ENCODE measurements around the gene NDUFS6. TPM values are rescaled to one million over a fixed set of nuclear protein-coding genes. Genes with fewer than 3 reads are reported as not detected.
"Not testable (repeated sequence)": the region's sequence is repeated elsewhere in the genome, so short reads cannot be mapped to it uniquely, and the experiment has no call there.

NDUFS6 gene
- total RNA-seq, 1 donor from 2014 or later = 40.3 TPM

DNA sequence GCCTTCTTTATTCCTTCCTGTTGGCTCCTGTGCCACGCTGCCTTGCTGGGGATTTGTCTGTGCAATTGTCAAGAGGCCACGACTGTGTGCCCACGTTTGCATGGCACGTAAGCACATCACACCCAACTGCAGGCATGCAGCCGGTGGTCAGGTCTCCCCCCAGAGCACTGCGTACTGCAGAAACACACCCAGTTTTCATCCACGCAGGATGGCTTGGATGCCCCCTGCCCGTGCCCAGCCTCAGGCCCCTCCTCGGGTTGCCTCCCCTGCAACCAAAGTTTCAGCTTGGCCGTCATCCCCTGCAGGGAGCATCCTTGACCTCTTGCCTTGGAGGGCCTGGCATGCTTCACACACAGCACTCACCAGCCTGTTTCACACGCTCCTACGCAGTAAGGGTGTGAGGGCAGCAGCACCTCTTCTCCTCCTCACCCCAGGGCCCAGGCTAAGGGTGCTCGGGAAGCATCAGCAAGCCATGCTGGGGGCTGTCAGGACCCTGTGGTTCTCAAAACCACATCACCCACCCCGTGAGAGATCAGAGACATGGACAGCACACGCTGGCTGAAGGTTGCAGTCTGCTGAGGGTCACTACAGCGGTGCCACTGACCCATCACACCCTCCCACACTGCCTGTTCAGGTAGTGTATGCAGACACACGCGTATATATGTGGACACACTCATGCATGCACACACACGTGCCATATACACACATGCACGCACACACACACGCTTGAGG lies 4.7 kb upstream of the NDUFS6 start:
- peaks cover 14% of the 10 kb centered on the region for H3K9me3 Mint-ChIP-seq (ENCODE audit: unreplicated experiment)
- H3K27ac Mint-ChIP-seq (ENCODE audit: unreplicated experiment) = no peak overlapping the region

DNA sequence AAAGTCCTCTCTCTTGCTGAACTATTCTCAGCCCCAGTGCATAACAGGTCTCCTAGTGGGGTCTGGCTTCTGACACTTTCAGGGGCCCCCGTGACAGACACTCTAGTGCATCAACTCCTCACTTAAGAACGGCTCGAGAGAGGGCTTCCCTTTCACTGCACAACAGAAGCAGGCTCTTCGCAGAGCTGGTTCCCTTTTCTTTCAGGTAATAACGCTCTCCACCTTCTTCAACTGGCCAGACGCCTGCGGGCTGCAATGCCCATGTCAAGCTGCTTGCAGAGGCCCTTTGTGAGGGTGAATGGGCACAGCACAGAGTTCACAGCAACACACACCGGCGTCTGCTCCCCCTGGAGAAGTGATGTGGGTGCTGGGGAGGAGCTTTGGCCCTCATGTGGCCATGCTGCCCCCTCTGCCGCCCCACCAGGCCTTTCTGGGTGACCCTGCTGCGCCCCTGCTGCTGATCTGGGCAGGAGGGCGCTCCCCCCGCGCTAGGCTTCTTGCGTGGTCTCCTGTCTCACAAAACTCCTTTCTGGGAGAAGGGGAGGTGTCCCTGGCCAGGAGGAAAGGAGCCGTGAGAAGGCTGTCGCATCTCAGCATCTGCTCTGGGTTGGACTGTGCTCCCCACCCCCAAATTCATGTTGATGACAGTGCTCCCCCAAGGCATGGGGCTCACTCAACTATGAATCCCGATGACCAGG lies 4.0 kb upstream of the NDUFS6 start:
- H3K9me3 Mint-ChIP-seq (ENCODE audit: unreplicated experiment) = peaks cover 14% of the 10 kb centered on the region
- TF ChIP-seq, protein P1, sequence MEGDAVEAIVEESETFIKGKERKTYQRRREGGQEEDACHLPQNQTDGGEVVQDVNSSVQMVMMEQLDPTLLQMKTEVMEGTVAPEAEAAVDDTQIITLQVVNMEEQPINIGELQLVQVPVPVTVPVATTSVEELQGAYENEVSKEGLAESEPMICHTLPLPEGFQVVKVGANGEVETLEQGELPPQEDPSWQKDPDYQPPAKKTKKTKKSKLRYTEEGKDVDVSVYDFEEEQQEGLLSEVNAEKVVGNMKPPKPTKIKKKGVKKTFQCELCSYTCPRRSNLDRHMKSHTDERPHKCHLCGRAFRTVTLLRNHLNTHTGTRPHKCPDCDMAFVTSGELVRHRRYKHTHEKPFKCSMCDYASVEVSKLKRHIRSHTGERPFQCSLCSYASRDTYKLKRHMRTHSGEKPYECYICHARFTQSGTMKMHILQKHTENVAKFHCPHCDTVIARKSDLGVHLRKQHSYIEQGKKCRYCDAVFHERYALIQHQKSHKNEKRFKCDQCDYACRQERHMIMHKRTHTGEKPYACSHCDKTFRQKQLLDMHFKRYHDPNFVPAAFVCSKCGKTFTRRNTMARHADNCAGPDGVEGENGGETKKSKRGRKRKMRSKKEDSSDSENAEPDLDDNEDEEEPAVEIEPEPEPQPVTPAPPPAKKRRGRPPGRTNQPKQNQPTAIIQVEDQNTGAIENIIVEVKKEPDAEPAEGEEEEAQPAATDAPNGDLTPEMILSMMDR (IDR thresholded peaks at IDR 0.05; ENCODE audit: partially characterized antibody, unreplicated experiment) = no peak
- H3K27me3 Mint-ChIP-seq (ENCODE audit: unreplicated experiment) = peaks cover 5% of the 10 kb centered on the region
- H3K4me1 Mint-ChIP-seq (ENCODE audit: low read depth, unreplicated experiment) = peaks cover 11% of the 10 kb centered on the region
- no peaks in the 10 kb centered on the region for H3K36me3 Mint-ChIP-seq (ENCODE audit: unreplicated experiment)
- no peak overlapping the region for H3K4me3 Mint-ChIP-seq (ENCODE audit: unreplicated experiment)
- DNase-seq = no peak
- no peak overlapping the region for H3K27ac Mint-ChIP-seq (ENCODE audit: unreplicated experiment)

More for the DNA sequence above, 4.7 kb upstream of the NDUFS6 start:
- DNase-seq = no peak
- no peak overlapping the region for H3K4me3 Mint-ChIP-seq (ENCODE audit: unreplicated experiment)
- H3K36me3 Mint-ChIP-seq (ENCODE audit: unreplicated experiment) = no peaks in the 10 kb centered on the region
- TF ChIP-seq, protein P1 (IDR thresholded peaks at IDR 0.05; ENCODE audit: partially characterized antibody, unreplicated experiment) = no peak
- peaks cover 11% of the 10 kb centered on the region for H3K4me1 Mint-ChIP-seq (ENCODE audit: low read depth, unreplicated experiment)
- peaks cover 5% of the 10 kb centered on the region for H3K27me3 Mint-ChIP-seq (ENCODE audit: unreplicated experiment)

DNA sequence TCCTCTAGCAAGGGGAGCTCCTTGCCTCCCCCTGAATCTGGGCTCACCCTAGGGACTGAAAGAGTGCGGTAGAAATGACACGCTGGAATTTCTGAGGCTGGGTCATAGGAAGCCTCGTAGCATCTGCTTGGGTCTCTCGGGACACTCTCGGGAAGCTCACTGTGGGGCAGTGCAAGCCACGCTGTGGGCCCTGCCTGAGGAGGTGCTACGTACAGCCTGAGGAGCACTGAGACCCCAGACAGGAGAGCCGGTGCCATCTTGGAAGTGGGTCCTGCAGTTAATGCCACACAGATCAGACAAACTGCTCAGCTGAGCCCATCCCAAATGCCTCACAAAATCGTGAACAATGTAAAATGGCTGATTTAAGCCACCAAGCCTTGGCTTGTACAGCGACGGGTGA lies 3.4 kb upstream of the NDUFS6 start:
- Mint-ChIP-seq H3K9me3 (ENCODE audit: unreplicated experiment) (peaks cover 14% of the 10 kb centered on the region), H3K27ac (ENCODE audit: unreplicated experiment) (no peak overlapping the region), H3K4me3 (ENCODE audit: unreplicated experiment) (no peak overlapping the region), H3K36me3 (ENCODE audit: unreplicated experiment) (no peaks in the 10 kb centered on the region), H3K27me3 (ENCODE audit: unreplicated experiment) (peaks cover 5% of the 10 kb centered on the region), H3K4me1 (ENCODE audit: low read depth, unreplicated experiment) (peaks cover 11% of the 10 kb centered on the region)
- TF ChIP-seq, protein P1 (IDR thresholded peaks at IDR 0.05; ENCODE audit: partially characterized antibody, unreplicated experiment) = no peak
- no peak for DNase-seq

DNA sequence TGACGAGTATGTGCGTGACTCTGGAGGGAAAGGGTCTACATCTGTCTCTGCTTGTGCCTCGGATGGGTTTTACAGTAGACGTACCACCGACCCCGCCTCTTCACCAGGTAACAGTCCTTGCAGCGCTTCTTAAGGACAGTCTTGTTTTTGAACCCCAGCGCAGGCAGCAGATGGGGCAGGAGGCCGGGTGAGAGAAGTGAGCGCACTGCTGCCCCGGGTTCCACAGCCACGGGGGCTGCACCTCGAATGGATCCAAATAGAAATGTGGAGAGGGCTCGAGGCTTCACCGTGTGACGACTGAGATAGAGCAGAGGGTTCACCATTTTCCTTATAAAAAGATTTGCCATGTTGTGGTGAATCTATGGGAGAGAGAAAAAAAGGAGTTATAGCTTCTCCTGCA lies 2.6 kb upstream of the NDUFS6 start:
- peaks cover 11% of the 10 kb centered on the region for H3K4me1 Mint-ChIP-seq (ENCODE audit: low read depth, unreplicated experiment)
- H3K27me3 Mint-ChIP-seq (ENCODE audit: unreplicated experiment) = not testable (repeated sequence)

DNA sequence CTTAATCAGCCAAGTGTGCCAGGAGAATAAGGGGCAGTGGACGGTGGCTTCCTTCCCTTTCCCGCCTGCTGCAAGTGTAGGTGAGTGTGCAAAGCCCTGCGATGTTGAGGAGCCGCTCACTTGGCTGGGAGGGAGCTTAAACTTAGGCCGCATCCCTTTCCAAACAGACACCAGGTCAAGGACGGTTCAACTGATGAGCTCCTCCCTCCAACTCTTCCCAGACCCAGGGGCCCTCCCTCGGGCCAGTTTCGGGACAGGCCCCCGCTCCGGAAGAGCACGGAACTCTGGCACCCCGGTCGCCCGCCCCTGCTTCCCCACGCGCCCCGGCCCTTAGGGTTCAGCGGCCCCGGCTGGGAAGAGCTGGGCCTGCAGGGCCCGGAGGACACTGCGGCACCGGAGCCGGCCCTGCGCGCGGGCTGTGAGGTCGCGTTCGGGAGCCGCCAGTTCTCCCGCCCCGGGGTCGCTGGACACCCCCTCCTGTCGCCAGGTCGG lies 2.1 kb upstream of the NDUFS6 start:
- TF ChIP-seq, protein P1 (IDR thresholded peaks at IDR 0.05; ENCODE audit: partially characterized antibody, unreplicated experiment) = no peak
- H3K27me3 Mint-ChIP-seq (ENCODE audit: unreplicated experiment) = peaks cover 5% of the 10 kb centered on the region
- H3K4me3 Mint-ChIP-seq (ENCODE audit: unreplicated experiment) = peak overlapping the region; percentile 85
- no peaks in the 10 kb centered on the region for H3K36me3 Mint-ChIP-seq (ENCODE audit: unreplicated experiment)
- peaks cover 11% of the 10 kb centered on the region for H3K4me1 Mint-ChIP-seq (ENCODE audit: low read depth, unreplicated experiment)
- peaks cover 13% of the 10 kb centered on the region for H3K9me3 Mint-ChIP-seq (ENCODE audit: unreplicated experiment)
- DNase-seq = peak; percentile 43
- H3K27ac Mint-ChIP-seq (ENCODE audit: unreplicated experiment) = no peak overlapping the region

More for the DNA sequence above, 2.6 kb upstream of the NDUFS6 start:
- not testable (repeated sequence) for H3K36me3 Mint-ChIP-seq (ENCODE audit: unreplicated experiment); H3K27ac Mint-ChIP-seq (ENCODE audit: unreplicated experiment); DNase-seq
- peaks cover 12% of the 10 kb centered on the region for H3K9me3 Mint-ChIP-seq (ENCODE audit: unreplicated experiment)
- H3K4me3 Mint-ChIP-seq (ENCODE audit: unreplicated experiment) = peak overlapping the region; percentile 85

Measured in glutamatergic neuron (in vitro differentiated cells).